Neuronal stem cell (in vitro differentiated cells): ENCODE results near the gene AFF3.

Experiments
- DNase-seq: peaks from one replicate; pipeline ENCODE4 v3.0.0-alpha.2; 2013; ENCODE audit warnings: low spot score
- H2AFZ ChIP-seq: one replicate; pipeline ENCODE4 v1.6.1; 2013; ENCODE audit warnings: mild to moderate bottlenecking, low read length, inconsistent platforms
- H2AK5ac ChIP-seq: 2 replicates; pipeline ENCODE4 v1.6.1; 2013; ENCODE audit warnings: low read depth, mild to moderate bottlenecking, inconsistent platforms, low read length, moderate library complexity, mixed read lengths
- H2BK120ac ChIP-seq: 2 replicates; pipeline ENCODE4 v1.6.1; 2013; ENCODE audit warnings: low read depth, mild to moderate bottlenecking, inconsistent platforms, low read length, moderate library complexity, mixed read lengths
- H2BK12ac ChIP-seq: one replicate; pipeline ENCODE4 v1.6.1; 2013; ENCODE audit warnings: low read length, inconsistent platforms
- H2BK15ac ChIP-seq: 2 replicates; pipeline ENCODE4 v1.6.1; 2013; ENCODE audit warnings: mild to moderate bottlenecking, low read length, inconsistent platforms, mixed read lengths
- H2BK5ac ChIP-seq: one replicate; pipeline ENCODE4 v1.6.1; 2013; ENCODE audit warnings: inconsistent platforms, mild to moderate bottlenecking, low read length, moderate library complexity
- H3K14ac ChIP-seq: one replicate; pipeline ENCODE4 v1.6.1; 2013; ENCODE audit warnings: low read length, inconsistent platforms
- H3K18ac ChIP-seq: 2 replicates; pipeline ENCODE4 v1.6.1; 2013; ENCODE audit warnings: low read length, inconsistent platforms
- H3K23ac ChIP-seq: 2 replicates; pipeline ENCODE4 v1.6.1; 2013; ENCODE audit warnings: low read depth, mild to moderate bottlenecking, mixed read lengths, low read length, inconsistent platforms; ENCODE audit not compliant: poor library complexity
- H3K27ac ChIP-seq: replicated peaks from 3 replicates; pipeline ENCODE4 v1.5.1; 2013; ENCODE audit warnings: low read length, inconsistent platforms
- H3K27me3 ChIP-seq, 3 experiments: 2 replicates each; pipeline ENCODE4 v1.6.1; 2013; ENCODE audit warnings: low read length in 3 of 3, mild to moderate bottlenecking in 2 of 3, inconsistent platforms in 1 of 3, low read depth in 1 of 3, mixed read lengths in 1 of 3, moderate library complexity in 1 of 3; ENCODE audit not compliant: control insufficient read depth in 3 of 3, insufficient read depth in 3 of 3
- H3K36me3 ChIP-seq, 2 donors: replicated peaks in 1 of 2; 2 replicates each; pipeline ENCODE4 v1.6.1; 2013; ENCODE audit warnings: low read length in 2 of 2; ENCODE audit not compliant: control insufficient read depth in 2 of 2, insufficient read depth in 2 of 2
- H3K4ac ChIP-seq: 2 replicates; pipeline ENCODE4 v1.6.1; 2013; ENCODE audit warnings: inconsistent platforms, mild to moderate bottlenecking, low read length, moderate library complexity
- H3K4me1 ChIP-seq, 2 donors: 1 replicate in 1 of 2; 2 replicates in 1 of 2; pipeline ENCODE4 v1.6.1; 2013; ENCODE audit warnings: low read length in 2 of 2, low read depth in 1 of 2; ENCODE audit not compliant: control insufficient read depth in 2 of 2, insufficient read depth in 1 of 2
- H3K4me2 ChIP-seq: one replicate; pipeline ENCODE4 v1.6.1; 2013; ENCODE audit warnings: mild to moderate bottlenecking, low read length, inconsistent platforms; ENCODE audit not compliant: insufficient read depth, poor library complexity, severe bottlenecking
- H3K4me3 ChIP-seq, 2 donors: 2 replicates each; pipeline ENCODE4 v1.5.1; 2013; ENCODE audit warnings: low read length in 2 of 2, mild to moderate bottlenecking in 2 of 2, inconsistent platforms in 1 of 2, moderate library complexity in 1 of 2
- H3K79me1 ChIP-seq: one replicate; pipeline ENCODE4 v1.6.1; 2013; ENCODE audit warnings: low read depth, mild to moderate bottlenecking, inconsistent platforms, low read length, moderate library complexity
- H3K9ac ChIP-seq: one replicate; pipeline ENCODE4 v1.6.1; 2013; ENCODE audit warnings: mild to moderate bottlenecking, low read depth, low read length, inconsistent platforms; ENCODE audit not compliant: poor library complexity
- H3K9me3 ChIP-seq, 2 donors: replicated peaks in 1 of 2; 2 replicates each; pipeline versions ENCODE3 to v1.6.1; 2013; ENCODE audit warnings: low read length in 2 of 2, mild to moderate bottlenecking in 2 of 2, inconsistent platforms in 1 of 2, low read depth in 1 of 2, mixed read lengths in 1 of 2, moderate library complexity in 1 of 2; ENCODE audit not compliant: control insufficient read depth in 2 of 2, insufficient read depth in 1 of 2
- H4K8ac ChIP-seq: one replicate; pipeline ENCODE4 v1.6.1; 2013; ENCODE audit warnings: low read depth, mild to moderate bottlenecking, inconsistent platforms, low read length, moderate library complexity
- H4K91ac ChIP-seq: one replicate; pipeline ENCODE4 v1.6.1; 2013; ENCODE audit warnings: low read length, low read depth, mild to moderate bottlenecking, inconsistent platforms; ENCODE audit not compliant: poor library complexity
- WGBS, 2 donors: extraction: QIAGEN DNeasy Blood & Tissue Kit; methylation state at CpG; one replicate each; pipeline ENCODE4 v1.1.7; 2013; ENCODE audit warnings: missing lambda C conversion rate in 2 of 2, mixed read lengths in 1 of 2; ENCODE audit not compliant: insufficient read length in 2 of 2, insufficient replicate concordance in 1 of 2; ENCODE audit errors: extremely low coverage in 2 of 2; 5-methylcytosine and 5-hydroxymethylcytosine counted together

AFF3 gene

DNA sequence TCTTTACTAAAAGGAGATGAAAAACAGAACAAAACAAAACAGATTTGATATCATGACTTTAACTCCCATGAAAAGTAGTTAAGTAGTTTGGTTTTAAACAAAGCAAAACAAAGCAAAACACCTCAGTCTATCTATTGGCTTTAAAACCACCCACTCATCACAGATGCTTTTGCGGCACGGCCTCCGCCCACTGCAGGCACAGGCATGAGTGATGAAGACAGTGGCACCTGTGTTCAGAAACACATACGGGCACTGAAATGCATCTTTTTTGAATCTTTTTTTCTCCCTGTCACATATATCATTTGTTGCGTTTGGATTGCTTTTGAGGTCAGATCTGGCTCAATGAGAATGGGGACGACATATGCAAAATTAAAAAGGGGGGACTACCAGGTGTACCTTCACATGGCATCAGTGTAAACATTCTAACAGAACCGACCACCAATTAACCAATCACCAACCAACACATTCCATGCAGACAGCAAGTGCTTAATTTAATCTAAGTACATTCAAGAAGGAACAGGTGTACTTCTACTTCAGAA is 505.2 kb downstream of the AFF3 start:
- no peak overlapping the region for H3K4ac ChIP-seq
- no peak for DNase-seq
- H3K14ac ChIP-seq = no peak overlapping the region
- H2BK12ac ChIP-seq = no peak overlapping the region
- H3K79me1 ChIP-seq = peaks cover 2% of the 10 kb centered on the region
- H2AFZ ChIP-seq = no peak overlapping the region
- H2BK5ac ChIP-seq = no peak overlapping the region
- no peaks in the 10 kb centered on the region for H3K27me3 ChIP-seq
- H2BK15ac ChIP-seq = no peak overlapping the region
- H3K4me2 ChIP-seq = no peak overlapping the region
- no CpG with 5 or more reads among the region's 7 CpGs for WGBS, 2 donors
- H3K23ac ChIP-seq = no peak overlapping the region
- no peak overlapping the region for H3K27ac ChIP-seq
- no peak overlapping the region for H3K4me3 ChIP-seq
- H3K36me3 ChIP-seq = no peaks in the 10 kb centered on the region
- peaks cover 0 to 2% of the 10 kb centered on the region in 2 donors for H3K4me1 ChIP-seq
- H2BK120ac ChIP-seq = no peak overlapping the region
- no peak overlapping the region for H4K91ac ChIP-seq
- no peak overlapping the region for H3K9ac ChIP-seq
- no peak overlapping the region for H3K18ac ChIP-seq
- H4K8ac ChIP-seq = no peak overlapping the region
- no peaks in the 10 kb centered on the region for H3K9me3 ChIP-seq
- no peak overlapping the region for H2AK5ac ChIP-seq

DNA sequence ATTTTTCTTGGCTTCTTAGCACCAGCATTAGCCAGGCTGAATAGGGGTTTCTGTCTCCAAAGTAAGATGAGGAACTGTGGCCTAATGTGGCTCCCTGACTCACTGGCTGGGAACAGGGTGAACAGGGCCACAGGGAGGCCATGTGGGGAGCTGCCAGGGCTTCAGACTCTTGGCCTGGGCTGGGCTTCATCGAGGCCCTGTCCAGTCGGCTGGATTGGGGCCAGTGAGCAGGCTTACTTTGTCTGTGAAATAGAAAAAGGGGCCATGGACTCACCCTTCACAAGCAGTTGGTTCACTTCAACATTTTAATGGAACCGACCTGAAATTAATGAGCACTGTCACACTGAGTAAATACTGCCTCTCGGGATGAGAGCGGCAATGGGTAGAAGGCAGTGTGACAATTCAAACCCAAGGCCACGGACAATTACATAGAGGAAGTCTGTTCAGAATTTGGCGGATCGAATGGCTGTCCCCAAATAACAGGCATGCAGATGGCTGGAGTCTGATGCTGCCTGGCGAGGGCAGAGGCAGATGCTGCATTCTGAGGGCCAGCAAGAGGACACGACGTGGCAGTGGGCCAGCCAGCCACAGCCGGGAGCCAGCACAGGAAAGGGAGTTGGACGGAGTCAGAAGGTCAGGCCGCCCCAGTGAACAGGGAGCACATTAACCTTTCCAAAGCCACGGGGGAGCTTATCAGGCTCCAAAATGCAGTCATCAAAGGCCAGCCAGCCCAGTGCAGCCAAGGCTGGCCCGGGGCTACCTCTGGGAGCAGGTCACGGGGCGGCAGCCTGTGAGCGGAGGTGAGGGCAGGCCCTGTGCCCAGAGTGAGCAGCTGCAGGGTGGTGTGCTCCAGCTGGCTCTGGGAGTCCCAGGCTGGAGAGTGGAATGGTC is 506.0 kb downstream of the AFF3 start:
- Histone ChIP-seq H4K91ac (no peak overlapping the region), H3K27ac (no peak overlapping the region), H2BK120ac (no peak overlapping the region), H3K4me2 (no peak overlapping the region), H3K23ac (peak overlapping the region; percentile 89), H3K4me3 (no peak overlapping the region), H3K4me1 (peaks cover 0 to 2% of the 10 kb centered on the region in 2 donors), H4K8ac (no peak overlapping the region), H3K14ac (peak overlapping the region; percentile 38), H2BK12ac (no peak overlapping the region), H2BK15ac (no peak overlapping the region), H3K79me1 (peaks cover 2% of the 10 kb centered on the region), H2BK5ac (no peak overlapping the region), H3K4ac (peak overlapping the region; percentile 53), H3K9me3 (no peaks in the 10 kb centered on the region), H3K27me3 (no peaks in the 10 kb centered on the region), H3K36me3 (no peaks in the 10 kb centered on the region), H2AK5ac (no peak overlapping the region), H2AFZ (no peak overlapping the region), H3K18ac (peak overlapping the region; percentile 87), H3K9ac (peak overlapping the region; percentile 44)
- DNase-seq = no peak
- no CpG with 5 or more reads among the region's 19 CpGs for WGBS, 2 donors

DNA sequence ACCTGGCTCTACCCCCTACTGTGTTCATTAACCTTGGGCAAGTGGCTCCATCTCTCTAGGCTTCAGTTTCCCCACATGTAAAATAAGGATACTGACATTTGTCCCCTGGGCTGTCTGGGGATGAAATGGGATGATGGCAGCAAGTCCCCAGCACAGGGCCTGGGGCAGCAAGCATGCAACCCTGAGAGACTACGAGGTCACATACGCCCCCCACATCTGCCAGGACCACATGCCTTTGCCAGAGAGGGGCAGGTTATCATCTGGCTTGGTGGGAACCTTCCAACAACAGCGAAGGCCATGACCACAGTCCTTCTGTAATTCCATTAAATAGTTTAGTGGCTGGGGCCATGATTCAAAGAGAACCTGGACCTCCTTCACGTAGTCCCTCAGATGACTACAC is 506.7 kb downstream of the AFF3 start:
- no peak overlapping the region for H2BK5ac ChIP-seq
- H2BK120ac ChIP-seq = no peak overlapping the region
- H3K4me2 ChIP-seq = no peak overlapping the region
- H3K4me3 ChIP-seq = no peak overlapping the region
- H3K9me3 ChIP-seq = no peaks in the 10 kb centered on the region
- no peaks in the 10 kb centered on the region for H3K36me3 ChIP-seq
- WGBS, 2 donors = no CpG with 5 or more reads among the region's 4 CpGs
- no peak overlapping the region for H3K27ac ChIP-seq
- no peak overlapping the region for H3K23ac ChIP-seq
- H3K4ac ChIP-seq = no peak overlapping the region
- no peak overlapping the region for H4K8ac ChIP-seq
- peaks cover 0 to 2% of the 10 kb centered on the region in 2 donors for H3K4me1 ChIP-seq
- H2BK12ac ChIP-seq = no peak overlapping the region
- H2AK5ac ChIP-seq = no peak overlapping the region
- H3K14ac ChIP-seq = no peak overlapping the region
- no peak overlapping the region for H3K9ac ChIP-seq
- H2BK15ac ChIP-seq = no peak overlapping the region
- no peak overlapping the region for H2AFZ ChIP-seq
- peaks cover 2% of the 10 kb centered on the region for H3K79me1 ChIP-seq
- no peak overlapping the region for H4K91ac ChIP-seq
- no peak for DNase-seq
- no peaks in the 10 kb centered on the region for H3K27me3 ChIP-seq
- H3K18ac ChIP-seq = no peak overlapping the region

DNA sequence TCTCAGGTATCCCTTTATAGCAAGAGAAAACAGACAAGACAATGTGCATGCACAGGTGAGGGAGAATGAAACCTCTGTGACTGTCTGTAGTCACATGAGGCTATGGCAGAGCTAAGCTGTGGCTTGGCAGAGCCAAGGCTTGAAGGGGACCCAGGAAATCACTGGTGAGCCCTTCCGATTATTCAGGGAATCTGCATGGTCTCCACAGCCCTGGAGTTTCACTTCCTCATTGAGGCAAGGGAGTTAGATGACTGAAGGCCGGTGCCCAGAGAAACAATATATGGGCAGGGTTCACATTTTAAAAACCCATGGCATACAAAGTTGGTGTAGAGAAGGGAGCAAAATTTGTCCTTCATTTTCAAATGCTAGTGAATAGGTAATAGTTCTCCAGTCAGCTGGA is 508.2 kb downstream of the AFF3 start:
- H3K23ac ChIP-seq = no peak overlapping the region
- no peak overlapping the region for H3K4me2 ChIP-seq
- H3K4me1 ChIP-seq = peaks cover 0 to 2% of the 10 kb centered on the region in 2 donors
- peaks cover 2% of the 10 kb centered on the region for H3K79me1 ChIP-seq
- no peak overlapping the region for H3K18ac ChIP-seq
- no peak overlapping the region for H3K4ac ChIP-seq
- no peaks in the 10 kb centered on the region for H3K36me3 ChIP-seq
- H2AFZ ChIP-seq = no peak overlapping the region
- no peak overlapping the region for H2AK5ac ChIP-seq
- H3K27ac ChIP-seq = no peak overlapping the region
- no peak for DNase-seq
- no peak overlapping the region for H2BK12ac ChIP-seq
- no peak overlapping the region for H2BK5ac ChIP-seq
- peak overlapping the region; percentile 35 for H3K9ac ChIP-seq
- H4K91ac ChIP-seq = no peak overlapping the region
- H2BK120ac ChIP-seq = no peak overlapping the region
- H4K8ac ChIP-seq = no peak overlapping the region
- H3K27me3 ChIP-seq = no peaks in the 10 kb centered on the region
- no CpG with 5 or more reads among the region's 2 CpGs for whole genome bisulfite sequencing, 2 donors
- H3K9me3 ChIP-seq = no peaks in the 10 kb centered on the region
- no peak overlapping the region for H3K4me3 ChIP-seq
- H2BK15ac ChIP-seq = no peak overlapping the region
- H3K14ac ChIP-seq = no peak overlapping the region
